ENCODE data around the gene PRKCD. TPM values are rescaled to one million over a fixed set of nuclear protein-coding genes. Genes with fewer than 3 reads are reported as not detected.

The PRKCD gene
- total and polyA plus RNA-seq, 2 experiments from 2014 or later, result 1.8 to 9.6 TPM

- H3K9me2 ChIP-seq (ENCODE audit: insufficient read depth), result no peaks in the 10 kb centered on the region
- H3K36me3 ChIP-seq (ENCODE audit: low read depth), result no peaks in the 10 kb centered on the region
- TF ChIP-seq EZH2 (IDR thresholded peaks at IDR 0.05; ENCODE audit: insufficient read depth, poor library complexity, severe bottlenecking) (no peak), EZH2phosphoT487 (IDR thresholded peaks at IDR 0.05; ENCODE audit: insufficient read depth, low read depth) (no peak)
- H3K4me2 ChIP-seq (ENCODE audit: unreplicated experiment), result no peak overlapping the region
- no peaks in the 10 kb centered on the region for H3K79me2 ChIP-seq (ENCODE audit: insufficient read depth)
- H3K27me3 ChIP-seq (replicated peaks; ENCODE audit: insufficient read depth), result no peaks in the 10 kb centered on the region
- no peak overlapping the region for H2AFZ ChIP-seq
- H3F3A ChIP-seq (ENCODE audit: insufficient read depth), result no peaks in the 10 kb centered on the region
- in situ Hi-C loops (cut with MboI), result no loop called here
- DNase-seq, result no peak
- no peaks in the 10 kb centered on the region for H4K20me1 ChIP-seq (ENCODE audit: insufficient read depth)
- H3K4me3 ChIP-seq, result no peak overlapping the region
- H3K9me3 ChIP-seq (ENCODE audit: low read depth), result no peaks in the 10 kb centered on the region
- no peak overlapping the region for H3K27ac ChIP-seq
- no peak overlapping the region for H3K9ac ChIP-seq
- H3K4me1 ChIP-seq (ENCODE audit: insufficient read depth), result peaks cover 9% of the 10 kb centered on the region
- 73 to 75% methylated on average over 7 of the region's 7 CpGs for WGBS, 2 experiments (ENCODE audit: low coverage in 1 of 2, low lambda C conversion rate in 2 of 2, missing lambda C conversion rate in 2 of 2)
Measured at GRCh38 chr3:53146319-53146891, 14.6 kb upstream of the PRKCD start.

- Histone ChIP-seq H3K27me3 (replicated peaks; ENCODE audit: insufficient read depth) (no peaks in the 10 kb centered on the region), H4K20me1 (ENCODE audit: insufficient read depth) (no peaks in the 10 kb centered on the region), H3F3A (ENCODE audit: insufficient read depth) (no peaks in the 10 kb centered on the region), H3K4me2 (ENCODE audit: unreplicated experiment) (no peak overlapping the region), H3K79me2 (ENCODE audit: insufficient read depth) (no peaks in the 10 kb centered on the region), H3K36me3 (ENCODE audit: low read depth) (no peaks in the 10 kb centered on the region), H3K9me3 (ENCODE audit: low read depth) (no peaks in the 10 kb centered on the region), H3K9ac (no peak overlapping the region), H3K4me3 (no peak overlapping the region), H3K27ac (no peak overlapping the region), H2AFZ (no peak overlapping the region), H3K4me1 (ENCODE audit: insufficient read depth) (peaks cover 9% of the 10 kb centered on the region), H3K9me2 (ENCODE audit: insufficient read depth) (no peaks in the 10 kb centered on the region)
- 76 to 81% methylated on average over 11 of the region's 11 CpGs for WGBS, 2 experiments (ENCODE audit: low coverage in 1 of 2, low lambda C conversion rate in 2 of 2, missing lambda C conversion rate in 2 of 2)
- peak; percentile 34 for DNase-seq
- in situ Hi-C loops (cut with MboI), result no loop called here
- TF ChIP-seq EZH2phosphoT487 (IDR thresholded peaks at IDR 0.05; ENCODE audit: insufficient read depth, low read depth), result no peak
- no peak for TF ChIP-seq EZH2 (IDR thresholded peaks at IDR 0.05; ENCODE audit: insufficient read depth, poor library complexity, severe bottlenecking)
Measured at GRCh38 chr3:53147151-53147902, 13.7 kb upstream of the PRKCD start.

- Histone ChIP-seq H3K9ac (no peak overlapping the region), H3K4me3 (no peak overlapping the region), H4K20me1 (ENCODE audit: insufficient read depth) (no peaks in the 10 kb centered on the region), H3K4me1 (ENCODE audit: insufficient read depth) (peaks cover 9% of the 10 kb centered on the region), H3K36me3 (ENCODE audit: low read depth) (no peaks in the 10 kb centered on the region), H3K79me2 (ENCODE audit: insufficient read depth) (no peaks in the 10 kb centered on the region), H3K27me3 (replicated peaks; ENCODE audit: insufficient read depth) (no peaks in the 10 kb centered on the region), H2AFZ (no peak overlapping the region), H3K9me3 (ENCODE audit: low read depth) (no peaks in the 10 kb centered on the region), H3K4me2 (ENCODE audit: unreplicated experiment) (no peak overlapping the region), H3K27ac (no peak overlapping the region), H3K9me2 (ENCODE audit: insufficient read depth) (no peaks in the 10 kb centered on the region), H3F3A (ENCODE audit: insufficient read depth) (no peaks in the 10 kb centered on the region)
- DNase-seq, result no peak
- no peak for TF ChIP-seq EZH2phosphoT487 (IDR thresholded peaks at IDR 0.05; ENCODE audit: insufficient read depth, low read depth)
- no peak for TF ChIP-seq EZH2 (IDR thresholded peaks at IDR 0.05; ENCODE audit: insufficient read depth, poor library complexity, severe bottlenecking)
- in situ Hi-C loops (cut with MboI), result no loop called here
- WGBS, 2 experiments (ENCODE audit: low coverage in 1 of 2, low lambda C conversion rate in 2 of 2, missing lambda C conversion rate in 2 of 2), result 95 to 100% methylated on average over 2 of the region's 2 CpGs
Measured at GRCh38 chr3:53147903-53148400, 13.1 kb upstream of the PRKCD start.

GRCh38 chr3:53149006-53149690 is 11.9 kb upstream of the PRKCD start:
- Histone ChIP-seq H3K27ac (no peak overlapping the region), H3K27me3 (replicated peaks; ENCODE audit: insufficient read depth) (no peaks in the 10 kb centered on the region), H3K9me3 (ENCODE audit: low read depth) (no peaks in the 10 kb centered on the region), H3K36me3 (ENCODE audit: low read depth) (no peaks in the 10 kb centered on the region), H3K9me2 (ENCODE audit: insufficient read depth) (no peaks in the 10 kb centered on the region), H3K79me2 (ENCODE audit: insufficient read depth) (no peaks in the 10 kb centered on the region), H3K4me1 (ENCODE audit: insufficient read depth) (peaks cover 9% of the 10 kb centered on the region), H3F3A (ENCODE audit: insufficient read depth) (no peaks in the 10 kb centered on the region), H3K4me3 (no peak overlapping the region), H3K9ac (no peak overlapping the region), H3K4me2 (ENCODE audit: unreplicated experiment) (no peak overlapping the region), H2AFZ (no peak overlapping the region), H4K20me1 (ENCODE audit: insufficient read depth) (no peaks in the 10 kb centered on the region)
- DNase-seq, result no peak
- WGBS, 2 experiments (ENCODE audit: low coverage in 1 of 2, low lambda C conversion rate in 2 of 2, missing lambda C conversion rate in 2 of 2), result 89 to 93% methylated on average over 13 of the region's 13 CpGs
- TF ChIP-seq EZH2 (IDR thresholded peaks at IDR 0.05; ENCODE audit: insufficient read depth, poor library complexity, severe bottlenecking) (no peak), EZH2phosphoT487 (IDR thresholded peaks at IDR 0.05; ENCODE audit: insufficient read depth, low read depth) (no peak)
- in situ Hi-C loops (cut with MboI), result no loop called here

Data from GM23248 (cell line).